ENCODE data around the gene NDUFB7. TPM values are rescaled to one million over a fixed set of nuclear protein-coding genes. Genes with fewer than 3 reads are reported as not detected.

NDUFB7 gene
- total RNA-seq, 1 experiment from 2014 or later, result 254 TPM

- TF ChIP-seq PREB (CRISPR knock-in tag; IDR thresholded peaks at IDR 0.05; ENCODE audit: borderline replicate concordance), result no peak
- no peak for TF ChIP-seq ZNF423 (CRISPR knock-in tag; IDR thresholded peaks at IDR 0.05)
- no peak for TF ChIP-seq ERG (CRISPR knock-in tag; IDR thresholded peaks at IDR 0.05)
- no peak for TF ChIP-seq KAT7 (CRISPR knock-in tag; IDR thresholded peaks at IDR 0.05; ENCODE audit: borderline replicate concordance)
- TF ChIP-seq IRF2 (CRISPR knock-in tag; IDR thresholded peaks at IDR 0.05; ENCODE audit: borderline replicate concordance, low read depth), result no peak
- TF ChIP-seq ATF3 (CRISPR knock-in tag; conservative IDR thresholded peaks at IDR 0.05), result no peak
- TF ChIP-seq FOXP4 (CRISPR knock-in tag; IDR thresholded peaks at IDR 0.05), result no peak
Observed at GRCh38 chr19:14561249-14561648, 10.6 kb downstream of the NDUFB7 start (continued).

GRCh38 chr19:14560776-14561108 is 11.1 kb downstream of the NDUFB7 start:
- Mint-ChIP-seq H3K4me1 (peaks cover 45% of the 10 kb centered on the region), H3K9me3 (no peaks in the 10 kb centered on the region), H3K36me3 (peaks cover 2% of the 10 kb centered on the region; the same call in 1 of the 2 replicates), H3K4me3 (no peak overlapping the region), H3K27ac (peak overlapping the region; percentile 71; the same call in 1 of the 2 replicates), H3K27me3 (ENCODE audit: low read depth) (no peaks in the 10 kb centered on the region)
- ATAC-seq, result no peak
- TF ChIP-seq NFYB (CRISPR knock-in tag; conservative IDR thresholded peaks at IDR 0.05; ENCODE audit: low read depth) (no peak), MXD4 (CRISPR knock-in tag; IDR thresholded peaks at IDR 0.05; ENCODE audit: borderline replicate concordance) (no peak), FOXP1 (CRISPR knock-in tag; IDR thresholded peaks at IDR 0.05; ENCODE audit: borderline replicate concordance) (0 out of 2 replicates have a peak, but pooled peaks have one; percentile 20)
- DNase-seq (ENCODE audit: low spot score), result no peak
- POLR2A ChIA-PET, result no interaction called here
- CTCF ChIA-PET, result interaction anchor here (1.0 to 2.1 kb wide), 2 partner anchors 9 to 11 kb away, joined by 4 to 8 read pairs; partner anchors contain the start of gene NDUFB7

- CTCF ChIA-PET, result interaction anchor here (1.0 to 2.1 kb wide), 7 partner anchors 9 to 126 kb away, joined by 3 to 8 read pairs (median 4); partner anchors contain the start of gene NDUFB7
- POLR2A ChIA-PET, result interaction anchor here (0.7 kb wide), 1 partner anchor 24 kb away, joined by 3 read pairs; no protein-coding TSS in a partner anchor
- Mint-ChIP-seq H3K27me3 (ENCODE audit: low read depth) (no peaks in the 10 kb centered on the region), H3K27ac (peak overlapping the region; percentile 71), H3K36me3 (peaks cover 2% of the 10 kb centered on the region; the same call in 1 of the 2 replicates), H3K9me3 (no peaks in the 10 kb centered on the region), H3K4me3 (no peak overlapping the region), H3K4me1 (peaks cover 45% of the 10 kb centered on the region)
- ATAC-seq, result no peak
- TF ChIP-seq MXD4 (CRISPR knock-in tag; IDR thresholded peaks at IDR 0.05; ENCODE audit: borderline replicate concordance), result no peak
- no peak for TF ChIP-seq ZNF281 (CRISPR knock-in tag; IDR thresholded peaks at IDR 0.05)
- DNase-seq (ENCODE audit: low spot score), result no peak
Observed at GRCh38 chr19:14559916-14560775, 11.7 kb downstream of the NDUFB7 start.

Measured in WTC11 (cell line).